ENCODE measurements around the gene CENPX. TPM values are rescaled to one million over a fixed set of nuclear protein-coding genes. Genes with fewer than 3 reads are reported as not detected.

CENPX gene
- total and polyA plus RNA-seq, 2 donors (not counting 3 experiments of a cell fraction or from before 2014, with no cell fraction given), result 56.2 to 67.2 TPM

GRCh38 chr17:82018152-82018988 is 4.3 kb downstream of the CENPX start:
- H3K27me3 ChIP-seq (ENCODE audit: control insufficient read depth in 2 of 2, insufficient read depth in 2 of 2, low read length in 2 of 2), result no peaks in the 10 kb centered on the region
- peaks cover 5% of the 10 kb centered on the region for H3K79me2 ChIP-seq (ENCODE audit: control insufficient read depth, insufficient read depth, low read length)
- no peaks in the 10 kb centered on the region for H3K36me3 ChIP-seq (ENCODE audit: control insufficient read depth in 2 of 2, extremely low read depth in 1 of 2, insufficient read depth in 2 of 2, low read length in 2 of 2)
- DNase-seq (ENCODE audit: low read depth, low spot score), result no peak
- dilution Hi-C loops (cut with MboI; ENCODE audit: extremely low pct_ligation_motif_present, low sequenced_read_pairs) (no loop called here), intact Hi-C loops (cut with micrococcal nuclease) (no loop called here)
- H3K9me3 ChIP-seq (replicated peaks; ENCODE audit: control insufficient read depth, insufficient read depth, low read length), result no peaks in the 10 kb centered on the region
- H3K9ac ChIP-seq (replicated peaks; ENCODE audit: extremely low read depth, insufficient read depth, low read length), result no peak overlapping the region
- H4K20me1 ChIP-seq (replicated peaks; ENCODE audit: control insufficient read depth, extremely low read depth, insufficient read depth, low read length), result no peaks in the 10 kb centered on the region
- H3K9me1 ChIP-seq (replicated peaks; ENCODE audit: control insufficient read depth, extremely low read depth, insufficient read depth, low read length), result no peaks in the 10 kb centered on the region
- H3K4me1 ChIP-seq (ENCODE audit: control insufficient read depth, extremely low read depth, insufficient read depth, low read length), result peaks cover 7% of the 10 kb centered on the region
- POLR2A ChIA-PET, result no interaction called here
- no peak for TF ChIP-seq FOS (IDR thresholded peaks at IDR 0.05; ENCODE audit: borderline replicate concordance, insufficient read depth, low read length)
- no peak for TF ChIP-seq MYC (IDR thresholded peaks at IDR 0.05; ENCODE audit: low read depth, low read length)
- TF ChIP-seq CTCF (IDR thresholded peaks at IDR 0.05; ENCODE audit: extremely low read depth in 1 of 2, insufficient read depth in 1 of 2, low read depth in 1 of 2, low read length in 2 of 2), result no peak
- TF ChIP-seq EZH2 (IDR thresholded peaks at IDR 0.05; ENCODE audit: borderline replicate concordance, low read depth, low read length, severe bottlenecking), result no peak
- TF ChIP-seq JUN (IDR thresholded peaks at IDR 0.05; ENCODE audit: borderline replicate concordance, insufficient read depth, insufficient read length, low read depth), result no peak
- no peak for TF ChIP-seq POLR2A (IDR thresholded peaks at IDR 0.05; ENCODE audit: low read depth, low read length)
- no peak for TF ChIP-seq POLR2AphosphoS5 (IDR thresholded peaks at IDR 0.05; ENCODE audit: insufficient read depth, low read depth, low read length)
- TF ChIP-seq GATA2 (IDR thresholded peaks at IDR 0.05; ENCODE audit: insufficient read depth, insufficient read length, low read depth, low read length), result no peak
- no peak for TF ChIP-seq MAX (IDR thresholded peaks at IDR 0.05; ENCODE audit: insufficient read depth, insufficient read length)
- no peak for FAIRE-seq
- CTCF ChIA-PET, result interaction anchor here (2.6 to 9.1 kb wide), 4 partner anchors 12 to 58 kb away, joined by 8 to 345 read pairs (median 32); partner anchors contain the start of genes NOTUM and RAC3
- no peak overlapping the region for H3K4me3 ChIP-seq (replicated peaks in 1 of 3; ENCODE audit: insufficient read depth in 1 of 3, low read depth in 1 of 3, low read length in 3 of 3)
- no peak overlapping the region for H2AFZ ChIP-seq (ENCODE audit: low read depth, low read length)
- no peak overlapping the region for H3K4me2 ChIP-seq (ENCODE audit: insufficient read depth, low read length)
- no peak overlapping the region for H3K27ac ChIP-seq (ENCODE audit: insufficient read depth, low read depth, low read length)
- BruUV-seq (replicated peaks), result no TSS peak
